Dedifferentiated amniotic fluid mesenchymal stem cell (primary cell): ENCODE data around the gene DRICH1.
"Not testable (repeated sequence)": the region's sequence is repeated elsewhere in the genome, so short reads cannot be mapped to it uniquely, and the experiment has no call there.

ENCODE experiments used
- DNase-seq: peaks from one replicate; pipeline ENCODE4 v3.0.0-alpha.2; 2016; ENCODE audit errors: extremely low spot score

DRICH1 gene, protein sequence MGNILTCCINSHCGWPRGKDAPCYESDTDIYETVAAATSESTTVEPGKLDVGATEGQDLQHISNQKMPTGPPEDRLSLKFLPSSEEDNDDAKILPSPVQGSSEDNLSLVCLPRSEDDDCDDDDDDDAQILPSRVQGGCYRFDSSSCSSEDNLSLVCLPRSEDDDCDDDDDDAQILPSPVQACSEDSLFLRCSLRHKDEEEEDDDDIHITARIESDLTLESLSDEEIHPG

DNA sequence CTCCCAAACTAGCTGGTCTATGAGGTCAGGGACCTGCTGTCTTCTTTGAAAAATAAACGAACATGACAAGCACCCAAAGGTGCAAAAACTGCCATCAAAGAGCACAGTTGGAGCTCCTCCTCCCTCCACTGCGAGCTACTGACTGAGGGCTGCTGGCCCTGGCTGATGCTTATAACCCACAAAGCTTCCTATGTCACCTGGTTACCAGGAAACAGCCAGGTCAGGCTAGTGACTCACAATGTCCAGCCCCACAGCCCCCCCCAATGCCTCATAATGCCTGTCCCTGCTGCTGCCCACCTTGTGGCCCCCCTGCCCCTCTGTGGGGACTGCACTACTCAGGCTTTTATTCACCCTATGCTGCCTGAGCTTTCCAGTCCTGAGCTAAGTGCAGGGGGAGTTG, at the start of gene DRICH1:
Gene DRICH1, minus strand, starts transcription at position 144 of the 400 bp plus-strand sequence. CDS start 298 bp downstream, outside the sequence.
- DNase-seq, result no peak

DNA sequence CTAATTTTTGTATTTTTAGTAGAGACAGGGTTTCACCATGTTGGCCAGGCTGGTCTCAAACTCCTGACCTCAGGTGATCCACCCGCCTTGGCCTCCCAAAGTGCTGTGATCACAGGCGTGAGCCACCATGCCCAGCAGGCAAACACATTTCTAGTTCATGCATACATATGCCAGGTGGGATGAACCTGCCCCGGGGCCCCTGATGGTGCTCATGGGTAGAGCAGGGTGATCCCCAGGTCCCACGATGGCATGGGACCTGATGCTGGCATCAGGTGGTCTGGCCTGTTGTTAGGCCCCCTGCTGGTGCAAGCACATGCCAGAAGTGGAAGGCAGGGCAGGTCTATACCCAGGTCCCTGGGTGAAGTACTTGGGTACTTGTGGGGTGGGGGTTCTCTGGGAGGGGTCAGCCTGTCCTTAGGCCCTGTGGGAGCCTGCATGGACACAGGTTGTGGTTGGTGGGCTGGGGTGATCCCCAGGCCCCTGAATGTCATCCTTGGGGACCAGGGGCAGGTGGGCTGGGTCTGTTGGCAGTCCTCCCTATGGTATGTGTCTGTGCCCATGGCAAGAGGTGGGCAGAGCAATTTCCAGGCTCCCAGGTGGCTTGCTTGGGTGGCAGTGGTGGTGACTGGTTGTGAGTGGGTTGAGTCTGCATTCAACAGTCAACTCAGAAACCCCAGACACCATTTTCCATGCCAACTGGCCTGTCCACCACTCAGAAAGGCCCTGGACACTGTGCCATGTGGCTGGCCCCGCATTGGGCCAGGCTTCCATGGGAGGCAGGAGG, 49.1 kb upstream of the DRICH1 start:
- DNase-seq, result no peak

DNA sequence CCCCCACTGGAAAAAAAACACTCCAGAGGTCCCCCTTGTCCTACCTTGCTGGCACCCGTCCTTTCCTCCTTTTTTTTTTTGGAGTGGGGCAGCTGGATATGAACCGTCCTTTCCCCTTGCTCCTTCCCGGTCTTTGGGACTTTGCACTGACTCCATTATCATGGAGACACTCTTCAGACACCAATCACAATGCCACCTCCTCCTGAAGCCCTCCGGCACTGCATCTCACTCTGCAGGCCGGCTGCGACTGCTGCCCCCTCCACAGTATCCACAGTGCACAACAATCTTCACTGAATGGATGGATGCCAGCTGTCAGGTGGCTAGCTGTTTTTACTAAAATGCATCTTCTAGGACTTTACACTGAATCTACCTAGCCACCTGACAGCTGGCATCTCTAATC, 46.0 kb upstream of the DRICH1 start:
- DNase-seq, result no peak

DNA sequence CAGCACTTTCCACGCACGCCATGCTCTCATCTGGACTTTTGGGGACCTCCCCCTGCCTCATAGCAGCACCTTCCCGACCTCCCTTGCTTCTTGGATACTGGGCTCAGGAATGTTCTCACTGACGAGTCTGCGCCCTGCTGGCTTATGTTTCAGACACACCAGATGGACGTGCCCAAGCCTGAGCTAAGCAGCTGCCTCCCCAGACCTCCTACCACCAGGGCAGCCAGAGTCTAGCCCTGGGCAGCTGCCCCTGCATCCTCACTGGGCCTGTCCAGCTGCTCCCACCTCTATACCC, 45.5 kb upstream of the DRICH1 start:
- no peak for DNase-seq

DNA sequence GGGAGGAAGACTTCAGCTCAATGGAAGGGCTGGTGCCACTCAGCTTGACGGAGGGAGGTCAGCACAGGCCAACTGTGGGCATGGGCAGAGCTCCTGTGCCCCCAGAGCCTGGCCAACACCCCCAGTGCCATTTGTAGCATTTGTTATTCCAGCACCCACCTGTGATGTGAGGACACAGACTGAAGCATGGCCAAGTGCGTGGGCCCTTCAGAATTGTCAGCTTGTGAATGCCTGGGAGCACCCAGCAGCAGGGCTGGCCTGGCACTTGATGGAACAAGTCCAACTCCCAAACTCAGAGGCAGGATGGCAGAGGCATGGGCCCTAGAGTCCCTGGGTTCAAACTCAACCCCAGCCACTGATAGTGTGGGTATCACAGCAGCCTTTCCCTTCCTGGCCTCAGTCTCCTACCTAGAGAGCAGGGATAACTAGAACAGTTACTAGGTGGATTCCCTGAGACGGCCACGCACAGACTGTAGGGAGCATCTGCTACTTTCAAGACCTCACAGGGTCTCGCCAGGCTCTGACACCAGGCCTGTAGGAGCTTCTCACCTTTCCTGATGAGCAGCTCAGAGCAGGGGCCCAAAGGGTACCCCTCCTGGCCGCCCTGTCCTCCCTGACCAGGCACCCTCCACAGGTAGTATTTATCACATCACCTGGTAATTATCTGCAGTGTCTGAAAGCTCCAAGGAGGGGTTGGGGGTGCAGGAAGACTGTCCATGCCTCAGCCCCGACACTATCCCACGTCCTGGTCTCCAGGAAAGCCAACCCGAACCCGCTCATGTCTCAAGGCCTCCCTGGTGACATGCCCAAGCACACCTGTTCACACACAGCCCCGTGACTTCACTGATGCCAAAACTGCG, 45.0 kb upstream of the DRICH1 start:
- DNase-seq, result not testable (repeated sequence)

DNA sequence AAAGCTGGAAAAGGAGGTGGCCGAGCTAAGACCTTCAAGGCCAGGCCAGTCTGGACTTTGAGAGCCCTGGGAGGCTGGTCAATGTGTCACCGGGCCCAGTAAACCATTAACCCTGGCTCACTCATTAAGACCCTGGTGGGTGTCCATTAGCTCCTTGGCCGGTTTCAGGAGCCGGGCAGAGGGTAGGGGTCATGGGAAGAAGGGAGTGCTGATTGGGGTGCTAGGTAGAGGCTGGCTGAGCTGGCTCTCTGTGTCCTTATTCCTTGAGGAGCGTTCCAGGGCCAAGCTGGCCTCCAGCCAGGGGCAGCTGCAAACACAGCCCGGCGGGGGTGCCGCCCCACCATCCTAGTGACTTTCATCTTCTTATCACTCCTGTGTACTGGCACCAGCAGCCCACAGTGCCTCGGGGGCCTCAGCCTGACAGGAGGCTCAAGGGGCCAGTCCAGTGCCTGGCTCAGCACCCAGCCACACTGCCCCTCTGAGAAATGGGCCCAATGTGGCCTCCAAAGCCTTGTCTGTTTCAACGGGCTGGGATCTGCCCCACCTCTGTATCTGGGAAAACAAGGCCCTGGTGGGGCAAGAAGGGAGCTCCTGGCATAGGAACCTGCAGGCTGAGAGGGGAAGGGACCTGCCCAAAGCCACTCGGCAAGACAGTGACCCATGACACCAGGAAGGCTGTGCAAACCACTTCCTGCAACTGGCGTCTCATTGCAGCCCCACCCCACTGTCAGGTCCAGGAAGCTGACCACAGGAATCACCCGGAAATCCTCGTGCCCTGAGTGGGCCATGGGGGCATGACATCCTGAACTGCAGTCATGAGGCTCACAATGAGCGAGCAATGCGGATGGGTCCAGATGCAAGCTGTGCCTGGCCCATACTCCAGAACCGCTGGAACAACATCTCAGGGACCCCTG, 43.6 kb upstream of the DRICH1 start:
- no peak for DNase-seq

DNA sequence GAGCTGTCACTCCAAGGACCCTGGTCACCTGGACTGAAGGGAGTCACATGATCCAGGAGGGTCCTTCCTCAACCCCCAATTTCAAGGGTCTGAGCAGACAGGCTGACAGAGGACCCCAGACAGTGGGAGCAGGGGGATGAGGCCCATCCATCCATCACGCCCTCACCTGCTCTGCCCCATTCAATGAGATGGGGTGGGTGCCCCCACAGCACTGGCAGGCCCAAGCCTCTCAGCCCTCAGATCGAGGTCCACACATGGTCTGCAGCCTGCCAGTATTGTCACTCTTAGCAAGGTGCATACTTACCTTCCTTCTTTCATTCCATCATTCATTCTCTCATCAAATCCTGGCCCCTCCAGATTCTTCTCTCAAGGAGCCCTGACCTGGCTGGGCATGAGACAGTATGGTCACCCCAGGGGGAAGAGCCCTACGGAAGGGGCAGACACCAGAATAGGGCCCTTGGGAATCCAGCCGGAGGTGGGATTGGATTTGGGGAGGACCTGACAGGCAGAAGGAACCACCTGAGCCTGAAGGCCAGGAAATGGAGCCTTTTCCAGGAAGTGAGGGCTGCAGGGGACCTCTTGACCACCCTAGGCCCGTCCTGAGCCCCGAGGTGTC, 42.9 kb upstream of the DRICH1 start:
- not testable (repeated sequence) for DNase-seq

DNA sequence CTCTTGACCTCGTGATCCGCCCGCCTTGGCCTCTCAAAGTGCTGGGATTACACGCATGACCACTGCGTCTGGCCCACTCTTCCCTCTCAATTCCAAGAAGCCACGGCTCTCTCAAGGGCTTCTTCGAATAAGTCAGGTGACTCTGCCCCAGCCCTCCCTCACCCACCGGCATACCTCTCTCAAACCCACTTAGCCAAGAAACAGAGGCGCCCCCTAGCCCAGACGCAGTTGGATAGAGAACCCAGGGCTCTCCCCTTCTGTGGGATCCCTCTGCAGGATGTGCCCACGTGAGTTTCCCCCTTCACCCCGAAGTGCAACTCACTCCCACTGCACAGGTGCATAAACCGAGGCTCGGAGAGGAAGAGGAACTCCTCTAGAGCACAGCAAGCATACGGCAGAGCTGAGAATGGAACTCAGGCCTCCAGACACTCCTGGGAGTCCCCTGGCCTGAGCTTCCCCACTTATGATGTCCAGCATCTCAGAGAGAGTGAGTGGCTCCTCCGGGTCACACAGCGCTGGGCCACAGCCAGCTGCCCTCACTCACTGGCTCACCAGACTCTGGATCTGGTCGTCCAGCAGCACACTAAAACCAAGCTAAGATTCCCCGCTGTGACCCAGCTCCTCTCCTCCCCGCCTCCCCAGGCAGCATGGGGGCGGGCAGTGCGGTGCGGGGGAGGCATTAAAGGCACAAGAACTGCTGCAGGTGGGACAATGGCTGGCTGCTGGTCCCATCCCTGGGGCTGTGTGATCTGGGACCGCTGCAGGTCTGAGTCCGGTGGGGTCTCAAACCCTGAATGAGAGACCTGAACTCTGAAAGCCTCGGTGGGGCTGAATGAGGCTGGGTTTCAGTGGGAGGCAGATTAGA, 41.9 kb upstream of the DRICH1 start:
- no peak for DNase-seq

DNA sequence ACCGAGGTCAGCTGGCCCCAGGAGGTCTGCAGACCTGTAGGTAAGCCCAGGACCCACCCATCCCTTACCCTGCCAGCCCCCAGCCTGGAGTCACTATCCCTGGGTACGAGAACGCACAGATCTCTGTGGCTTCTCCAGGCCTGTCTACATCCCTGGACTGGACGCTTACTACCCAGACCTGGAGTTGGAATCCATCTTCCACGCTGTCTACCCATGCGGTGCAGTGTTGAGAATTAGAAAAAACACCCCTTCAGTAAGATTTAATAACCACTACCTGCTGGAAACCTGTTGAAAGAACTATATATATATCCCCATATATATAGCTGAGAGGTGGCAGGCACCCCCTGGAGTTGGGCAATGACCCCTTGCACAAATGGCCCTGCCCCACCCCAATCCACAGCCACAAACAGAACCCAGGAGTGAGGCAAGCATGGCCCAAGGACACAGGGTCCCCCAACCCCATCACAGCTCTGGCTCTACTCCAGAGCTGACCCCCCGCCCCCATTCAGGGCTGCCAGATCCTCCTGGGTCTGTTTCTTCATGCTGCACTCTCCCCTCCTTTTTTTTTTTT, 41.0 kb upstream of the DRICH1 start:
- DNase-seq, result no peak

DNA sequence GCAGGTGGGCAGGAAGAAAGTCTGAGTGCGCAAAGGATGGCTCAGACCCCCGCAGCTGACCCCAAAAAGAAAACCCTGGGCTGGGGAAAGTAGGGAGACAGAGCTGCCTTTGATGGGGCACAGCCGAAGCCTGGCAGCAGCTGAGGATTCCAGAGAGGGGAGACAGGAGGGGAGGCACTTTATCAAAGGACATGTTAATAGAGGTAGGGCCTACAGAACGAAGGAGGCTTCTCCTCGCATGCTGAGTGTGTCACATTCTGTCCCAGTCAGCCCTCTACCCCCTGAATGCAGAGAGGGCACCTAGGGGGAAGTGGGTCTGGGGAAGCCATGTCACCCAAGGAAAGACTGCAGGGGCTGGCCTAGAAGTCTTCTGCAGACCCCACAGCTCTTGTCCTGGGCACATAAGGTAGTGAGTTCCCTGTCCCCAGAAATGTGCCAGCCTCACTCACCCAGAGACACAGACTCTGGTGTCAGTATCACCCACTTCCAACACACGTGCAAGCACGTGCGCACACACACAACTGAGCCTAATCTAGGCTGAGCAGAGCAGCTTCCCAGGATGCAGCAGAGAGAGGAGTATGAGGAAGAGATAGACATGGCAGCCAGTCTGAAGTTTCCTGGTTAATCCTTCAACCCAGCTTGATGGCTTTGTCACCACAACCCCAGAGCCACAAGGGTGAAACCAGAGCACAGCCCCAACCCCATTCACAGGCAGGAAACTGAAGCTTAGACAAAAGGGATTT, 40.4 kb upstream of the DRICH1 start:
- DNase-seq, result not testable (repeated sequence)

DNA sequence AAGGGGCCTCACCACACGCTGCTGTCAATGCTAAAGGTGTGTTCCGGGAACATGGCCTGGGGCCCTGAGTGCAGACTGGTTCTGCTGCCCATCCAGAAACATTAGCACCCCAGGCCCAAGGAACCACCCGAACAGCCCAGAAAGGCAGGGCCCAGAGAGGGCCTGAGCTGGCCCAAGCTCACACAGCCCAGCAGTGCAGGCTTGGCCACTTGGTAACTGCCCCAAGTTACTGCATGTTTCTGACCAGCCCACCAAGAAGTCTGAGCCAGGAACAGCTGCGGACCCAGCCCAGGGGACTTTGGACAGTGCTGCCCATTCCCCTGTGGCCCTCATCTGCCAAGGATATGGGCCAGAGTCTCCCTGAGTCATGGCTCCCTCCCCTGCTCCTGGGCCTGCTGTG, 39.3 kb upstream of the DRICH1 start:
- DNase-seq, result not testable (repeated sequence)

DNA sequence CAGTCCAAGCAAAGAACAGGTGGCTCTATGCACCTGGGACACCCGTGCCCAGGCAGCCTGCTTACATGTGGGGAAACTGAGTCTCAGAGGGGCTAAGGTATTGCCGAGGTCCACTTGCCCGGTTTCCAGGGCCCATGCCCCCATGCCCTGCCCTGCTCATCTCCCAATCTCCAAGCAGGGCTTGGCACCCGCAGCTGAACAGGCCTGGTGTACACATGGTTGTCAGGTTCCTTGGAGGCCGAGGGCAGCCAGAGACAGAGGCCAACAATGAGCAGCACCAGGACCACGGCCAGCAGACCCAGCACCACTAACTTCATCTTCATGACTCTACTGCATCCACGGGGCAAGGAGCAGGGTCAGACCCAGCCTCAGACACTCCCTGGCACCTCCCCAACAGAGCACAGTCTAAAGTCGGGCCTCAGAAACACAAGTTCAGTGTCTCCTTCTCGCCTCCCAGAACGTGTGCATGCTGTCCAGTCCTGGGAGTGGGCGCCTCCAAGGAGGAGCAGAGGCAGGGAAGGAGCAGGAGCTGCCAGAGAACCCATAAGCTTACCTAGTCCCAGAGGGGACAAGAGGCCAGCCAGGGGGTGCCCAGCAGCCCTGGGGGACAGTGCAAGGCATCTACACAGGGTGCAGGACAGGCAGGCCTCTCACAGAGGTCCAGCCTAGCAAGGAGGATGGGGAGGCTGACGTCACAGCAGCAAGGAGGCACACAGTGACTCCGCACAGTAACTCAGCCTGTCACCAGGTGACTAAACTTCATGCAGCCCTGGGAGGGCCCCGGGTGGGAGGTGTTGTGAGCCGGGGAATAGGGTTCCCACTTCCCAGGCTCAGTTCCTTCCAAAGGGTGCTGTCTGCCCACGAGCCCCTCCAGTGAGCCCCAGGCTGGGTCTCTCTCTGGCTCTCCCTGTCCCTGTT, 38.5 kb upstream of the DRICH1 start:
- DNase-seq, result no peak

DNA sequence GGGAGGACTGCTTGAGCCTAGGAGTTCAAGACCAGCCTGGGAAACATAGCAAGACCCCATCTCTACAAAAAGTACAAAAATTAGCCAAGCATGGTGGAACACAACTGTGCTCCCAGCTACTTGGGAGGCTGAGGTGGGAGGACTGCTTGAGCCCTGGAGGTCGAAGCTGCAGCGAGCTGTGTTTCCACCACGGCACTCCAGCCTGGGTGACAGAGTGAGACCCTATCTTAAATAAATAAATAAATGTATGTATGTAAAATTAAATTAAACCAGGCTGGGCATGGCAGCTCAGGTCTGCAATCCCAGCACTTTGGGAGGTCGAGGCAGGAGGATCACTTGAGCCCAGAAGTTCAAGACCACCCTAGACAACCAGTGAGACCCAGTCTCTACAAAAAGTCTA, 28.3 kb upstream of the DRICH1 start:
- not testable (repeated sequence) for DNase-seq

DNA sequence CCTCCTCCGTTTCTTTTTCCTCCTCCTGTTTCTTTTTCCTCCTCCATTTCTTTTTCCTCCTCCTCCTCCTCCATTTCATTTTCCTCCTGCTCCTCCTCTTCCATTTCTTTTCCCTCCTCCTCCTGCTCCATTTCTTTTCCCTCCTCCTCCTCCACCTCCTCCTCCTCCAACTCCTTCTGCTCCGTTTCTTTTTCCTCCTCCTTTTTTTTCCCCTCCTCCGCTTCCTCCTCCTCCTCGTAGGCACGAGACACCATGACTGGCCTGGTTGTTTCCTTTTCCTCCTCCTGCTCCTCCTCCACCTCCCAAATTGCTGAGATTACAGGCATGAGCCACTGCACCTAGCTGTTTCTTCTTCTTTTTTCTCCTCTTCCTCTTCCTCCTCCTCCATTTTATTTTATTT, 25.6 kb upstream of the DRICH1 start:
- no peak for DNase-seq

DNA sequence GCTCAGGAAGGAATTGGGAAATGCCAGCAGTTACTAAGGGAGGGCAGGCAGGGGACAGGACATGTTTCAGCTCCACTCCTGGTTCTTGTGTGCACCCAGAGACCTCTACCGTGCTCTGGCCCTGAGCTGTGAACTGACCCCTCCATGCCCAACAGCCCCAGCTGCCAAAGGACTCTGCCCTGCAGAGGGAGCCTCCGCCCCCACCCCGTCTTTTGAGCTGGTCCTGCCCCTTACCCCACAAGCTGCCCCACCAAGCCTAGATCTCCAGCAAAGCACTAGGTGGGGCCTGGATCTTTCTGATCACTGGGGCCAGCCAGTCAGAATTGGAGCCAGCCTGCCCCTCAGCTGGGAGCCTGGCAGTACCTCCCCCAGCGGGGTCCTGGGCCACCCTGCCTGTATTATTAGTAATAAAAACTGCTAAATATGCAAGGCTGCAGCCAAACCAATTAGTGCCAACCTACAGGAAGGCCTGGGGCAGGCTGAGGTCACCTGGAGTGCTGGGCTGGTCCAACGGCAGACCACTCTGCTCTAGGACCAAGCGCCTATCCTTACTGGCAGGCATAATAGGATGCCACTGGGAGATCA, 23.9 kb upstream of the DRICH1 start:
- DNase-seq, result no peak

DNA sequence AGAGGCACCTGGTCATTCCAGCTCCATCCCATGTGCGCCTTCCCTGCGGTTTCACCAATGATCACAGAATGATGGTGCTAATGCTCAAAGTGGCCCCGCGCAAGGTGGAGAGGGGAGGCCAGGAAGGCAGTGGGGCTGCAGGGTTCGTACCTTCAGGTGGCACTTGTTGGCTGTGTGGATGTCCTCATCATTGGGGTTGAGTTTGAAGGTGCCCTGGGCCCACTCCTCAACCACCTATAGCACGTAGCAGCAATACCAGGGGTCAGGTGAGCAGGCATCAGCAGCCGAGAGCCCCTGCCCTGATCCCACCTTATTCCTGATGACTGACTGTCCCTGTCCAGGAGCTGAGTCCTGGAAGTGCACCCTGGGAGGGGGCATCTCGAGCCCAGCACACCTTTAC, 20.6 kb upstream of the DRICH1 start:
- DNase-seq, result no peak

DNA sequence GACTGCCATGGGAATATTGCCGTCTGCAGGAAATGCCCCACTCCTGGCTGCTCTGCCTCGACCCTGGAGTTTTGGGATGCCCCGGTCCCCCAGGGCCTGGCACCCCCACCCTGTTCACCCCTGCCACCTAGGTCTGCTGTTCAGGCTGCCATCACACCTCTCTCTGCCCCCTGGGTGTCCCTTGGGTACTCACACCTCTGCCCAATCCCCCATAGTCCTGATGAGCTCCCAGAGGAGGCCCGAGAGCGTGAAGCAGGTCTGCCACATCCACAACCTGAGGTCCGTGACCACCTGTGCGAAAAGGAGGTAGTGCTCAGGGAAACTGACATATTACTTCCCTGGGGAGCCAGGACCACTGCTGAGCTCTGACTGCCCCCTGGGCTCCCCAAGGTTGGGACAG, 20.2 kb upstream of the DRICH1 start:
- DNase-seq, result no peak

DNA sequence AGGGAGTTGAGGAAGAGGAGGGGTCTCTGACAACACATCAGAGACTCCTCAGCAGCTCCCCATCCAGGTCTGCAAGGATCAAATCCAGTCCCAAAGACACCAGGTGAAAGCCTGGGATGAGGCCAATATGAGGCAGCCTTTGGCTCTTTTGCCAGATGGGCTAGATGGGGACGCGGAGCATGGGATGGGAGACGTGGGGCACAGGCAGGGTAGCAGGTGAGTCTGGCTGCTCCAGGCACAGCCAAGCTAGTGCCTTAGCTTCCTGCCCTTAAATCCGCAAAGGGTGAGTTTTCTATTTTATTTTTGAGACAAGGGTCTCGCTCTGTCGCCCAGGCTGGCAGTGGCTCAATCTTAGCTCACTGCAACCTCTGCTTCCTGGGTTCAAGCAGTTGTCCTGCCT, 19.6 kb upstream of the DRICH1 start:
- DNase-seq, result no peak
